ENCODE data around the gene MATCAP1.

GRCh38 chr16:67204076-67204475, 20.3 kb upstream of the MATCAP1 start:
- no peak for TF ChIP-seq CTCF (conservative IDR thresholded peaks at IDR 0.05; ENCODE audit: low read depth, low read length)
- TF ChIP-seq EZH2 (IDR thresholded peaks at IDR 0.05; ENCODE audit: borderline replicate concordance, low read depth, low read length, poor library complexity, severe bottlenecking), result no peak
